Stimulated activated CD8-positive, alpha-beta memory T cell treated with anti-CD3 and anti-CD28 coated beads, Interleukin-12 subunit alpha, Interleukin-12 subunit beta, amount 100 ng/mL, for 24 hours (primary cell): ENCODE results near the gene PEX16.

ENCODE experiments used
- DNase-seq: peaks from one replicate; pipeline ENCODE4 v3.0.0-alpha.2; 2020; ENCODE audit errors: extremely low read depth

PEX16 gene

DNA sequence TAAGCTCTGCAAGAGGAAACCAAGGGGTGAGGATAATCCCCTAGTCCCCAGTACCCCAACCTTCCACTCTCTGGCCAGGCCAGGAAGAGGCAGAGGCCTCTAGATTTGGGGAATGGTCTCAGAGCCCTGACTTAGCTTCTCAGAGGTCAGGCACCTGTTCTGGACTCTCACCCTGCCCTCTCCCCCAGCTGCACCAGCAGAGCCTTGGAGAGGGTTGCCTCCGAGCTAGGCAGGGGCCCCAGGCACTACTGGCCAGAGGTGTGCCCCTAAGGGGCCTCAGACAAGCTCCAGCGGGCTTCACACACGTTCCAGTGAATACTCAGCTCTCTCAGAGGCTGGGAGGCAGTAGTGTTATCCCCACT, 18.6 kb downstream of the PEX16 start:
- no peak for DNase-seq

DNA sequence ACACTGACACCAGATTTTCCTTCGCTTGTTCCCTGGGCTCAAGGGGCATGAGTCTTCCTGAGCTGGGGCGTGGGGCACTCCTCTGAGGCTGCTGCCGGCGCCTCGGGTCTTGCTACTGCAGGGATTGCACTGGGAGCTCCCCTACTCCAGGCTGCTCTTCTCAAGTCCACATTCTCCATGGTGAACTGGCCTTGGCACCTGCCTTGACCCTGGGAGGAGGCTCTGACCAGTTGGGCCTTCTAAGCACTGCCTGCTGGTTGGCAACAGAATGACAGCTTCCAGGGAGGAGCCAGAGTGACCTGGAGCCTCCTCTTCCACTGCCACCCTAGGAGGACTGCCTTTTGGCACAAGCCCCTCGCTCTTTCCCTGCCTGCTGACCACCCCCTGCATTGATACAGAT, 20.1 kb downstream of the PEX16 start:
- DNase-seq = no peak

DNA sequence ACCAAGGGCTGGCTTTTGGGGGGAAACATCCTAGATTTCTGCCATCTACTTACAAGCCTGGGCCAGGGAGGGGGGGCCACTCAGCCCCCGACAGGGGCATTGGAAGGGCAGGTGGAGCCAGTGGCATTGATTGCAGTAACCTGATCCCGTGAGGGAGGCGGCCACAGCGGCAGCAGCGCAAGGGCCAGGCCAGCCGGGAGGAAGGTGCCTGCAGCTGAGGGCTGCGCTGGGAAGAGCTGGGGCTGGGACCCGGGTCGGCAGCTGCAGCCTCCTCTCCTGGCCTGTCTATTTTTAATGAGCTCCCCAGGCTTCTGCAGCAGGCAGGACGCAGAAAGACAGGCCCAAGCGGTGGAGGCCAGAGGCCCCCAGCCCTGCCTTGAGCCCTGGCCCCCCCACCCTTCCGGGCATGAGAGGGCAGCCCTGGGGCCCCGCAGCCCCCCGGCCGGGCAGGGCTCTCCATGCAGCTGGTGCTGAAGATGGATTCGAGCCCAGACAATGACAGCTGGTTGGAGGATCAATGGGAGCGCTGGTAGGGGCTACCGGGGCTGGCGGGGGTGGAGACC, 21.2 kb downstream of the PEX16 start:
- no peak for DNase-seq

DNA sequence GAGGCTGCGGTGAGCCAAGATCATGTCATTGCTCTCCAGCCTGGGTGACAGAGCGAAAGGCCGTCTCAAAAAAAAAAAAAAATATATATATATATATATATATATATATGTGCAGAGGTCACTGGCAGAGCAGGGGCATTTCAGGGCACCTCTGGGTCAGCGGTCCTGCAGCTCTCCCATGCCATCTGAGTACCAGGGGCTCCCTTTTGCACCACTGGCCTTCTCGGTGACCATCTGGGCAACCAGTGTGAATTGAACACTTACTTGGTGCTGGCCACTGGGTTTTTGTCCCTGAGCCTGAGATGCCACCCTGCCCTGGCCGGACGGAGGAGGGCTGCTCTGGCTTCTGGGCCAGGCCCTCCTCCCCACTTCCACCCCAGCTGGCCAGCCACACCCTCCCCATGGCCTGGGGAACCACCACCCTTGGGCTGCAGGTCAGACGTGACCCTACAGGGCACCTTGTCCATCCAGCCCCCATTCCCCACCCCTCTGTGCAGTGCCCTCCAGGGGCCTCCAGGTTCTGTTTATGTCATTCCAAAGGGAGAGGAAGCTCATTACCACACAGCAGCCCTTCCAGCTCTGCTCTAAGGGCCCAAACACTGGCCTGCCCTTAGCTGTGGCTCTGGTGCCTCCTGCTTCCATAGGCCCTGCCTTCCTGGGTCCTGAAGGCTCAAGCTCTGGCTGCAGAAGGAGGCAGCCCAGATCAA, 22.0 kb downstream of the PEX16 start:
- DNase-seq = no peak

DNA sequence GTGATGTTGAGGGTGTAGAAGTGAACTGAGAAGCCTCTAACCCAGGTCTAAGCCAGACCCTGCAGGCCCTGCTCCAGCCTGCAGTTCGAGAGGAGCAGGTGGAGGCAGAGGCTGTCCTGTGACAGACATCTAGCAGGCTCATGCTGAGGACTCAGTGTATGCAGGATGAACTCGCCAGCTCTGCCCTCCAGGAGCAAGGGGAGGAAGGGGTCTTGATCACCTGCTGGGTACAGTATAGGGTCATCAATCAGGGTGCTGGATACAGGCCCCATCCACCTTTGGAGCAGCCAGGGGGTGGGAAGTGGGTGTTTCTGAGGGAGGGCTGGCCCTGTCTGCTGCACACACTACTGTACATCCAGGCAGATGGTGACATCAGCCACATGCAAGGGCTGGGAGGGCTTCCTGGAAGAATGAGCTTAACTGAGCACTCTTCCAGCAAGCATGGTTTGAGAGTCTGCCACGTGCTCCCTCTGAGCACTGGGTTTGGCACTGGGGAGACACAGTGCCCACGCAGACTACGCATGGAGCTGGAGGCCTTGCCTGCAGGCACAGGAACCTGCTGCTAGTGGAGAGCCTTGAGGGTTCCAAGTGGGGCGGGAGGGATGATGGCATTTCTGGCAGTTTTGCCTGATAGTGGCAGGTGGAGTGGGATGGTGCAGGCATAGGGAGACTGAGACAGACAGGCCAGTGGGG, 23.0 kb downstream of the PEX16 start:
- no peak for DNase-seq

DNA sequence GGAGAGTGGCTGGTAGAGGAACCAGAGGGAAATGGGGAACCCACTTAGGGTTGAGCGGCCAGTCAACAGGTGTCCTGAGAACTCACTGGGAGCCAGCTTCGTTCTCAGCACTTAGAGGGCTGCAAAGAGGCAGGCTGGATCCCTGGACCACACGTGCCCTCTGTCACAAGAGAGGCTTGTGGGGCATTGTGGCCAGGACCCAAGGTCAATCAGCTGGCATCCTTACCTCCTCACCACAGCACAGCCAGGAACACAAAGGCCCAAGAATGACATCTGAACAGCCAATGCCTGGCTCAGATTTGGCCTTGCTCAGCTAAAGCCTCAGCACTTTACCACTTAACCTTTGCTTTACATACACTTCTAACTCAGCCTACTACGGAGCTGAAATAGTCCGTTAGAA, 24.8 kb downstream of the PEX16 start:
- DNase-seq = no peak

DNA sequence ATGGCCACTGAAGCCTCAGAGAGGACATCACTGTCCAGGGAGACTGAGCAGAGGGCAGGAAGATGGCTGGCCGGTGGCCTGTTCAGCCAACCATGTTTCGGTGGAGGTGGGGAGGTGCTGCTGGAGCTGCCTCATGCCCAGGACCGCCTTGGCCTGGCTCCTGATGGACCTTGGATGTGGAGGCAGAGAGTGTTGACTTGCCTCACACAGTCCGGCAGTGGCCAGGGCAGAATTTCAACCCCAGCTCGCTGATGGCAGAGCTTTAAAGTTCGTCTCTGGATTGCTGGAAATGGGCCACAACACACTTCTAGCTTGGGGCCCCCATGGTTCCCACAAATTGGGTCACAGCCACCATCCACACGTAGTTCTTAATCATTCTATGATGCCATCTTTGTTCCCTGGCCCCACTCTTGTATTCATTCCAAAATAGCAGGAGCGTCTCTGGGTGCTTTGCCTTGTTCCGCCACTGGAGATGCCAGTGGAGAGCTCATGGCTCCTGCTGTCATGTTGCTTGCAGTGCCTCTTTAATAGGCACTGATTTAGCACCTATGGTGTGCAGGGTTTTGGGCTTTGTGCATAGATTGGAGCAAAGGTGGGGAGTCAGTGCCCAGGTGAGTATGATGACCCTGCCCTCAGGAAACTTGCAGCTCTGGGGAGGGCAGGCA, 26.7 kb downstream of the PEX16 start:
- no peak for DNase-seq

DNA sequence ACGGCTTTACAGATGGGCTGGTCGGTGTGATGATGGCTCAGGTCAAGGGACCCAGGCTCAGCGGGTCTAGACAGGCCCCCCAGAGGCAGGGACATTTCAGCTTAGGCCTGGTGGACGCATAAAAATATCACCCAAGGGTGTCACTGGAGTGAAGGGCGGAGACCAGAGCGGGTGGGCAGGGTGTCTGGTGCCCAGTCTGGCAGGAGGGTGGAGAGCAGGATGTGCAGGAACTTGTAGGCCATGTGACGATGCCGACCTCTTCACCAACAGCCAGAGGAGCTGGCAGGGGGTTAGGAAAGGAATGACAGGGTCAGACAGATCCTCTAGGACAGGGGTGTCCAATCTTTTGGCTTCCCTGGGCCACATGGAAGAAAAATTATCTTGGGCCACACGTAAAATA, 27.7 kb downstream of the PEX16 start:
- DNase-seq = no peak

DNA sequence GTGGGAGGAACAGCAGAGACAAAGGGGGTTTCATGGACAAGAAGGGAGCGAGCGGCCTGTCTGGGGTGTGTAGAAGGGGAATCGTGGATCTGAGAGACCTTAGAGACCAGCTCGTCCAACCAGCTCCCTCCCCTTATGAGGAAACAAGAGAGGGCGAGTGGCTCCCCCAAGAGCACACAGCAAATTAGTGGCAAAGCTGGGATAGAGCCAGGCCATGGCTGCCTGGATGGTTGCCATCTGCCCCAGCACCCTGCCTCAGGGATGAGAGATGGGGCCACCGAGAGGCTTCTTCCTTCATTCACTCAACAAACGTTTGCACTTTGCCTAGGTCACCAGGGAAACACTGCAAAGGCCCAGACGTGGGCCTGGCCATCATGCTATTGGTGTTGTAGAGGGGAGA, 28.1 kb downstream of the PEX16 start:
- no peak for DNase-seq

DNA sequence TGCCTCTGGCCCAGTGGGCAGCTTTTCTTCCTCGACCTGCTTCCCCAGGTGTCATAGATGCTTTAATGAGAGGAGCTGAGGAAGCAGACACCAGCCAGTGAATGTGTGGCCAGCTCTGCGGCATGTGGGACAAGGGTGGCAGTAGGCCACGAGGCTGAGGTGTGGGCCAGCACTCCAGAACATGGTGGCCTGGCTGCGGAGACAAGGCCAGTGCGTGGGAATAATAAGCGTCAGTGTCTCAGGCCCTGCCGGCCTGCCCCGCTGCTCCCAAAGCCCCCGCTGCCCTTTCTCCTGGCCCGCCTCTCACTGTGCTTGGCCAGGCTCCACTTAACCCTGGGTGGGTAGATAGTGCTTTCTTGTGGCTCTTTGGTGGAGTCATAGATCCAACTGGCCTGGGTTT, 30.1 kb downstream of the PEX16 start:
- no peak for DNase-seq

DNA sequence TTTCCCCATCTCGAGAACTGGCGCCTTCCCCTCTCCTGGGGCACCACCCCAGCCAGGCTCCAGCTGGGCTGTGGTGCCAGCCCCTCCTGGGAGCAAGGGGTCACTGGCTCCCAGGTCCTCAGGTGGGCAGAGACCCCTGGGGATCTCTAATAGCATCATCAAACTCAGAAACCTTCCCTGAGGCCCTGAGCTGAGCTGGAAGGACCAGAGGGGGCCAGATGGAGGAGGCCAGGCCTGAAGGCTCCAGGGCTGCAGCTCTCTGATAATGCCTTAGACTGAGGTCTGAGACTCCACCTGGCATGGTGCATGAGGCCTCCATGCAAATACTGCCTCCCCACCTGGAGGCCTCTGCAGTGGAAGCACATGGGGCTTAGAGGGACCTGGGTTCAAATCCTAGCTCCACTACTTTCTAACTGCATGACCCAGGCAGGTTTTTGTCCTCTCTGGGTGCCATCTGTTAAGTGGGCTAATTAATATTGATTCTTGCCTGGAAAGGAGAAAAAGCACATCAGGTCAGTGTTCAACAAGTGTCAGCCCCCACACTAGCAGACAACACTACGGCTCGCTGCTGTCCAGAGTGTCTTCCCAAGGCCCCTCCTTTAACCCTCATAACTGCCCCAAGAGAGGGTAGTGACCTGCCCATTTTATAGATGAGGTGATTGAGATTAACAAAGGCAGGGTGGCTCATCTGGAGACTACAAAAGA, 30.7 kb downstream of the PEX16 start:
- no peak for DNase-seq

DNA sequence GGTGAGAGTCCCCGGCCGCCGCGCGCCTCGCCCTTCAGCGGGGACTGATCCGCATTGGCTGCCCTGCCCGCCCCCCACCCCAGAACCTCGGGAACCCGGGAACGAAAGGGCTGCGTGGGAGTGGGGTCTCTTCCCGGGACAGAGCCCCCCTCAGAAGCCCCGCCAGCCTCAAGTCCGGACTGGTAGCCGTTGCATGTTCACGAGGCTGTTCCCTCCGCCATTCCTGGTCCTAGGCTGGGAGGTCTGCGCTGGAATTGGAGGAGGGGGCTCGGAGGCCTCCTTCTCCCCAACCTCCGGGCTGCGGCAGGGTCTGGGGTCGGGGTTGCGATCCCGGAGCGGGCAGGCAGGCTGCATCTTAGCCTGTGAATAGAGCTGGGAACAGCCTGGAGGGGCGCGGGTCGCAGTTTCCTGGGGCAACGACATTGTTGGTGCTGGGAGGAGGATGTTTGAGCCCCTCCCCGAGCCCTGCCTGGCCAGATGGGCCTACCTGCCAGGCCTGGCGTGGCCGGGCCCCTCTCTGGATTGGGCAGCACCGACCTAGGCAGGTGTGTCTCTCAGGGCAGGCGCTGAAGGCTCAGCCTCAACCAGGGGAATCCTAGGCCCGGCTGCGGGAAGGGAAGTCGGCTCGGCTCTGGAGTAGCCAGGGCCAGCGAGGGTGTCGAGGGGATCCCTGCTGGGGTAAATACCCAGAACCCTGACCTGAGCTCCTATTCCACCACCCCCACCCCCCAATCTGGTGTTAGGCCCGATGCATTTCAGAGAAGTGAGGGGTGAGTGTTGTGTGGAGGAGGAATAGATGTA, 31.6 kb downstream of the PEX16 start:
- no peak for DNase-seq

DNA sequence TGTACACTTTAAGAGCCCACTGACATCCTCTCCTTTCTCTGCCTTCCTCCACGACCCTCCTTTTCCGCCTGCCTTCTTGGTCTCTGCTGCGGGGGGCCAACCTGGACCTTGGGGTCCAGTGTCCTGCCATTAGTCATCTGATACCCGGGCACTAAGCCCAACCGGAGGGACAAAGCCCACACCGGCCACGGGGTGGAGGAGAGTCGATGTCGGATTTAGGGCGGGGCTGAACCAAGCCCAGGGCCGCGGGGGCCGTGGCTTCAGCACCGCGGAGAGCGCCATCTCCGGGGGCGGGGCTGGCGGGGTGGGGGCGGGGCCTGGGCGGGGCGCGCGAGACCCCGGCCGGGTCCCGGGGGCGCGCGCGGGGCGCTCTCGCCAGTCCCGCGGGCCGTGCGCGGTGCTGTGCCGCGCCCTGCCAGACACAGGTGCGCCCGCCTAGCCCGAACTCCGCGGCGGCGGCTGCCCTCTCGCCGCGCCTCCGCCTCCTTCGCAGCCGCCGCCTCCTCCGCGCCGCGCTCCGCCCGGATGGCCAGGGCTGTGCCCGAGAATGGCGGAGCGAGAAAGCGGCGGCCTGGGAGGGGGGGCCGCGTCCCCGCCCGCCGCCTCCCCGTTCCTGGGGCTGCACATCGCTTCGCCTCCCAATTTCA, 32.3 kb downstream of the PEX16 start, which contains the start of gene MAPK8IP1:
Gene MAPK8IP1, plus strand, starts transcription at position 378 of the 647 bp plus-strand sequence. Its CDS starts 170 bp downstream, at position 548.
- DNase-seq = peak; percentile 7

DNA sequence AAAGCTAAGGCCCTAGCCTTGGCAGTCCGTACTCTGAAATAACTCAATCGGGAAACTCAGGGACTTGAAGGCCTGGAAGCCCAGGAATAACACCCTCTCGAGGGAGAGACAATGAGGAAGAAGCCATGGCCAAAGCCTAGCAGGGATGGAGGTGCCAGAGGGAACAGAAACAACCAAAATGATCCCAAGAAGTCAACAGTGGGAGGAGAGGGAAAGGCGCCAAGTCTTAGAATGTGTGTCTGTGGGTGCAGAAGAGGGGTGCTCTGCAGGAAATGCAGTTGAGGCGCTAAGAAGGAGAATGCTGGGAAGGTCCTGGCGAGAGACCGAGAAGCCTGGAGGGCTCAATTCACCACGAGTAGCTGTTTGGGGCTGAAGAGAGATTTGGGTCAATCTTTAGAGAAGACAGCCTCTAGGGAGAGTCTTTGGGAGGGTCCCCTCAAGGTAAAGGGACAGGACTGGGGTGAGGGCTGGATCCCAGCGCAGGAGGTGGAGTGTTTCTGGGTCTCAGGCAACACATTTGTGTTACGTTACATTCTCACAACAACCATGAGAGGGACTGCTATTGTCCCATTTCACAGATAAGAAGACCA, 33.0 kb downstream of the PEX16 start:
- no peak for DNase-seq

DNA sequence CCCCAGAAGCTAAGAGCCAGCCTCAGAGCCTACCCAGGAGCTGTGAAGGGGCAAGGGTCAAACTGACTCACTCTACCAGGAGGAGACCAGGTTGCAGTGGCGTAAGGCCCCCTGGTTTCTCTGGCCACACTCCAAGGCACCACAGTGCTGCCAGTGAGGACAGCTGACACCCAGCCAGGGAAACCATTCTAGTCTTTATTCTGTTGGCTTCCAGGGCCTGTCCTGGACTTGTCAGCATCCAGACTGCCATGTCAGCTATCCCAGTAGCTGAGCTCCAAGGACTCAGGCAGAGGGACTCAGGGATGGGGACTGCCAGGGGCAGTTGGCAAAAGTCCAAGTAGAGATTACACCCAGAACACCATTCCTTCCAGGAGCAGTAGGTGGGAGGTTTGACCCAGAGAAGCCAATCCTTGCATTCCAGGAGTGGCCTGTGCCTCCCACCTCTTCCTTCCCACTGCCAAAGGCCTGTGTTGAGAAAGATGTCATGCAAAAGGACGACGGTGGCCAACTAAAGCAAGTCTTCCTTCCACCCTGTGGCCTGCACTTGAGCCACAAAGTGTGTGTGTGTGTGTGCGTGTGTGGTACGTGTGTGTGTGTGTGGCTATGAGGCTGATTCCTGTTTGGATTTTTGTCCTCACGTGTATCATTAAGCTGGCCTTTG, 35.8 kb downstream of the PEX16 start:
- no peak for DNase-seq

DNA sequence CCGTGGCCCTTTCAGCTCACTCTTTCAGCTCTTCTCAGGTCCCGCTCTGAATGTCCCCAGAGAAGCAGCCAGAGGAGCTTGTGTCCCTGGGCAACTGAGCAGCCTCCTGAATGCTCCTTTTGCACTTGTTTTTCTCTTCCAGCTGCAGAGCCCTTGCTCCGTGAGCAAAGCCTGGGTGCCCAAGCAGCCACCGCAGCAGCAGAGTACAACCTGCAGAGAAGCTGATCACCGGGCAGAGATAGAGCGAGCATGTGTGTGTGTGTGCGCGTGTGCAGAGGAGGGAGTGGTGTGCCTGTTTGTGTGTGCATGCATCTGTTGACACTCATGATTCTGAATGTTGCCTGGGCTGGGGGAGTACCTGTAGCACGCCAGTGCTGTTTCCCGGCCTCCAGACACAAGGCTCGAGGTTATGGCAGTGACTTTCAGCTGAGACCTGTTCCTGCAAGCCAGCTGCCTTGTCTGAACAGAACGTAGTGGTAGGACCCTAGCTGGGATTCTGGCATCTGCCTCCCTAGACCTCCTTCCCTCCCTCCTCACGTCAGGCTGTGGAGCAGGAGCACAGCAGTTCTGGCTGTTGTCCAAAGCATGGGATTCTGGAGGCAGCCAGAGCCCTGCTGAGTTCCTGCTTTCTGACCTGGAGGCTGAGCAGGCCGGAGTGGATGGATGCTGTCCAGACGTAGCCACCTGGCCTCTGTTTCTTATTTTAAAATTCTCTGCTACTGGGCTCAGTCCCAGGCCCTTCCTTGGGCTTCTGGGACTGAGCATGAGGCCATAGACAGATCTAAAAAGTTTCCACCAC, 36.7 kb downstream of the PEX16 start:
- no peak for DNase-seq

DNA sequence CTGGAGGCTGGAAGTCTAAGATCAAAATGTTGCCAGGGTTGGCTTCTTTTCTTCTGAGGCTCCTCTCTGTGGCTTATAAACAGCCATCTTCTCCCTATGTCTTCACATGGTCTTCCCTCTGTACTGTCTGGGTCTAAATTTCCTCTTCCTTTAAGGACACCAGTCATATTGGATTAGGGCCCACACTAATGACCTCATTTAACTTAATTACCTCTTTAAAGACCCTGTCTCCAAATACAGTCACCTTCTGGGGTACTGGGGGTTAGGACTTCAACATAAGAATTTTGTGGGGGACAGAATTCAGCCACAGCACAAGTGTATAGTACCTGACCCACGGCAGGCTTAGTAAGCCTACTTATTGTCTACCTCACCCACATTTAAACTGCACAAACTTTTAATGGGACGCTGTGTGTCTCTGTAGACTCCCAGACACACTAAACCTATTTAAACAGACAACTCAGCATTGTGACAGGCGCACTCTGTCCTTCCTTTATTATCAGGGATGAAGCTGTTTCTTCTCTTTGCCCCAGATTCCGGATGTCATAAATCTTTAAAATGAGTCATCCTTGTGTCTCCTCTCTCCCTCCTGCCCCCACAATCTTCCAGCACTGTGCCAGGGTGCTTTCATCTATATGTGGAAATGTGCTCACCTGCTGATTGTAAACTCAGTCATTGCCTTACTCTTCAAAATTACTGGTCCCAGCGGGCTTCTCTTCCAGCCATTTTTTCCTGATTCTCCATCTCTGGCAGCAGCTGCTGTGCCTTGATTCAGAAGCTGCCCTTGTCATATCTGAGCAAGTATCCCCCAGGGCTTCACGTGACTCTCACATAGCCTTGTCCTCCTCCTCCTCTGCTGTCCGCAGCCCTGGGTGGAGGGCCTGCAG, 37.6 kb downstream of the PEX16 start:
- no peak for DNase-seq

DNA sequence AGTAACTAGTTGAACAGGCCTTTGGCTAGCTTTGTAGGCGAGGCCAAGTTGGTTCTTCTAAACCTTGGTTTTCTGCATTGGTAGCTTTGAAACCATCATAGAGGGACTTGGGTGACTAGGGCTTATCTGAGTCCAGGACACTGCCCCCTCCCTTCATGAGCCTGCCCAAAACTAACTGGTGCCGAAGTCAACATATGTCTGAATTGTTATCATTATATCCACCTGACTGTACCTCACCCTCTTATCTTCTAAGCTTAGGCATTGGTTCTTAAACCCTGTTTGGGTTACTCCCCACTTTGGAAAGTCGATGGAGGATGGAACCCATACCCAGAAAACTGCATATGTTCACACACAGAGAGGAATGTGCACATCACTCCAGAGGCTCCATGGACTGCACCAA, 39.8 kb downstream of the PEX16 start:
- DNase-seq = no peak
